ENCODE data around the gene LDLRAD3. TPM values are rescaled to one million over a fixed set of nuclear protein-coding genes. Genes with fewer than 3 reads are reported as not detected.

LDLRAD3 gene
- total RNA-seq, 1 experiment from 2014 or later: 28.1 TPM

GRCh38 chr11:36088266-36088972 is 144.6 kb downstream of the LDLRAD3 start:
- no peaks in the 10 kb centered on the region for H3K36me3 ChIP-seq (ENCODE audit: control insufficient read depth, insufficient read depth, low read length)
- intact Hi-C loops (cut with micrococcal nuclease; ENCODE audit: unreplicated experiment) (no loop called here), in situ Hi-C loops (cut with HindIII; ENCODE audit: low pct_unique_long_range_greater_than_20kb, low sequenced_read_pairs) (no loop called here)
- no peaks in the 10 kb centered on the region for H3K27me3 ChIP-seq (ENCODE audit: control insufficient read depth, insufficient read depth, low read length)
- no peak for TF ChIP-seq TCF7L2 (IDR thresholded peaks at IDR 0.05; ENCODE audit: low read depth, low read length)
- 0 out of 2 replicates have a peak, but pooled peaks have one; percentile 4 for TF ChIP-seq CTCF (IDR thresholded peaks at IDR 0.05)
- no peak for TF ChIP-seq SIN3A (IDR thresholded peaks at IDR 0.05; ENCODE audit: borderline replicate concordance, insufficient read depth, low read depth, low read length)
- ChIA-PET CTCF (no interaction called here), POLR2A (interaction anchor here (0.6 kb wide), 1 partner anchor 377 kb away, joined by 3 read pairs; no protein-coding TSS in a partner anchor)
- H3K4me1 ChIP-seq (ENCODE audit: control insufficient read depth, insufficient read depth, low read length): no peaks in the 10 kb centered on the region
- no peak overlapping the region for H3K27ac ChIP-seq (ENCODE audit: low read length)
- no peak for ATAC-seq
- no peak for DNase-seq (ENCODE audit: low read depth, low spot score)
- H3K9me3 ChIP-seq (ENCODE audit: control insufficient read depth, insufficient read depth, low read depth, low read length): no peaks in the 10 kb centered on the region; the same call in 1 of the 2 replicates
- BruUV-seq (replicated peaks): no TSS peak
- H3K4me3 ChIP-seq (ENCODE audit: low read depth in 2 of 2, low read length in 2 of 2): no peak overlapping the region

GRCh38 chr11:36089920-36090319 is 146.1 kb downstream of the LDLRAD3 start:
- Histone ChIP-seq H3K27ac (ENCODE audit: low read length) (no peak overlapping the region), H3K9me3 (ENCODE audit: control insufficient read depth, insufficient read depth, low read depth, low read length) (no peaks in the 10 kb centered on the region; the same call in 1 of the 2 replicates), H3K4me3 (ENCODE audit: low read depth in 2 of 2, low read length in 2 of 2) (no peak overlapping the region), H3K4me1 (ENCODE audit: control insufficient read depth, insufficient read depth, low read length) (no peaks in the 10 kb centered on the region), H3K36me3 (ENCODE audit: control insufficient read depth, insufficient read depth, low read length) (no peaks in the 10 kb centered on the region), H3K27me3 (ENCODE audit: control insufficient read depth, insufficient read depth, low read length) (no peaks in the 10 kb centered on the region)
- BruUV-seq (replicated peaks): no TSS peak
- CTCF ChIA-PET: no interaction called here
- intact Hi-C loops (cut with micrococcal nuclease; ENCODE audit: unreplicated experiment) (no loop called here), in situ Hi-C loops (cut with HindIII; ENCODE audit: low pct_unique_long_range_greater_than_20kb, low sequenced_read_pairs) (no loop called here)
- POLR2A ChIA-PET: no interaction called here
- DNase-seq (ENCODE audit: low read depth, low spot score) (no peak), ATAC-seq (no peak)
- TF ChIP-seq POLR2AphosphoS5 (IDR thresholded peaks at IDR 0.05; ENCODE audit: low read depth, low read length): no peak

- no peak for ATAC-seq
- DNase-seq (ENCODE audit: low read depth, low spot score): no peak
- in situ Hi-C loops (cut with HindIII; ENCODE audit: low pct_unique_long_range_greater_than_20kb, low sequenced_read_pairs): no loop called here
- BruUV-seq (replicated peaks): no TSS peak
- Histone ChIP-seq H3K36me3 (ENCODE audit: control insufficient read depth, insufficient read depth, low read length) (no peaks in the 10 kb centered on the region), H3K4me1 (ENCODE audit: control insufficient read depth, insufficient read depth, low read length) (no peaks in the 10 kb centered on the region), H3K9me3 (ENCODE audit: control insufficient read depth, insufficient read depth, low read depth, low read length) (no peaks in the 10 kb centered on the region; the same call in 1 of the 2 replicates), H3K4me3 (ENCODE audit: low read depth in 2 of 2, low read length in 2 of 2) (no peak overlapping the region), H3K27ac (ENCODE audit: low read length) (no peak overlapping the region), H3K27me3 (ENCODE audit: control insufficient read depth, insufficient read depth, low read length) (no peaks in the 10 kb centered on the region)
- CTCF ChIA-PET: no interaction called here
- POLR2A ChIA-PET: no interaction called here
- intact Hi-C loops (cut with micrococcal nuclease; ENCODE audit: unreplicated experiment): no loop called here
- TF ChIP-seq POLR2AphosphoS5 (IDR thresholded peaks at IDR 0.05; ENCODE audit: low read depth, low read length): no peak
- TF ChIP-seq TCF7L2 (IDR thresholded peaks at IDR 0.05; ENCODE audit: low read depth, low read length): no peak
- TF ChIP-seq SIN3A (IDR thresholded peaks at IDR 0.05; ENCODE audit: borderline replicate concordance, insufficient read depth, low read depth, low read length): no peak
- no peak for TF ChIP-seq CTCF (IDR thresholded peaks at IDR 0.05)
- TF ChIP-seq REST (IDR thresholded peaks at IDR 0.05; ENCODE audit: insufficient read depth in 1 of 2, low read depth in 2 of 2, low read length in 1 of 2): no peak
Measured at GRCh38 chr11:36090356-36091109, 146.7 kb downstream of the LDLRAD3 start.

Measured in Panc1 (cell line).